Activated T-cell treated with anti-CD3 and anti-CD28 coated beads, Interleukin-2, amount 50 U/mL, for 24 hours (primary cell): Measurements from ENCODE around the gene PECR.
"Not testable (repeated sequence)": the region's sequence is repeated elsewhere in the genome, so short reads cannot be mapped to it uniquely, and the experiment has no call there.

Experiments used
- DNase-seq: peaks from one replicate; pipeline ENCODE4 v3.0.0-alpha.2; 2020
- H3K27ac Mint-ChIP-seq: 2 replicates; pipeline ENCODE4 v1.8.0; 2020; ENCODE audit warnings: mild to moderate bottlenecking, mixed read lengths
- H3K27me3 Mint-ChIP-seq: 2 replicates; pipeline ENCODE4 v1.8.0; 2020; ENCODE audit warnings: mixed read lengths
- H3K36me3 Mint-ChIP-seq: 2 replicates; pipeline ENCODE4 v1.8.0; 2020; ENCODE audit warnings: low read depth, mixed read lengths
- H3K4me1 Mint-ChIP-seq: 2 replicates; pipeline ENCODE4 v1.8.0; 2020; ENCODE audit warnings: low read depth, mixed read lengths
- H3K4me3 Mint-ChIP-seq: 2 replicates; pipeline ENCODE4 v1.8.0; 2020; ENCODE audit warnings: mild to moderate bottlenecking, moderate library complexity, mixed read lengths
- H3K9me3 Mint-ChIP-seq: 2 replicates; pipeline ENCODE4 v1.8.0; 2020; ENCODE audit warnings: mixed read lengths

The PECR gene

DNA sequence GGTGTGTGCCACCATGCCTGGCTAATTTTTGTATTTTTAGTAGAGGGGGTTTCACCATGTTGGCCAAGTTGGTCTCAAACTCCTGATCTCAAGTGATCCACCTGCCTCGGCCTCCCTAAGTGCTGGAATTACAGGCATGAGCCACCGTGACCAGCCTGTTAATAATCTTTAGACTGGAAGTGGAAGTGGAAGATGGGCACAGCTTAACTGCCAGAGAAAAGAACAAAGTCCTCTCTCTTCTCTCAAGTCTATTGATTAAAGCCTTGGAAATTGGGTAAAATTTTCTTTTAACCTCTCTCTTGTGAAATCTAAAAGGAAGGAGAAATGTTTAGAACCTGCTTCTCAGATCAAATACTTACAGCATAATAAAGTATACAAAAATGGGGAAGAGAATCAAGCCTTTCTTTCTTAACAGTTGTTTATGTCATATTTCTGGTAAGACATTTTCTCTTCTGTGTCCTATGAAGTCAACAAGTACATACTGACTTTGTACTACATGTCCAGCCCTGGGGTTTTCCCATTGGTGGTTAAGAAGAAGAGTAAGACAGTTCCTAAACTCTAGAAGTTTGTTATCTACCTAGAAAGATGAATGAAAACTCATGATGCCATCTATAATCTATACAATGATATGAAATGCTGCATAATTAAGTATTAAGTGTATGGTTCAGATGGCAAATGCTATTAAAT lies 4.7 kb upstream of the PECR start:
- Mint-ChIP-seq H3K27ac (peak overlapping the region; percentile 39), H3K27me3 (no peaks in the 10 kb centered on the region), H3K36me3 (peaks cover 6% of the 10 kb centered on the region), H3K9me3 (no peaks in the 10 kb centered on the region), H3K4me1 (peaks cover 66% of the 10 kb centered on the region), H3K4me3 (no peak overlapping the region)
- no peak for DNase-seq

DNA sequence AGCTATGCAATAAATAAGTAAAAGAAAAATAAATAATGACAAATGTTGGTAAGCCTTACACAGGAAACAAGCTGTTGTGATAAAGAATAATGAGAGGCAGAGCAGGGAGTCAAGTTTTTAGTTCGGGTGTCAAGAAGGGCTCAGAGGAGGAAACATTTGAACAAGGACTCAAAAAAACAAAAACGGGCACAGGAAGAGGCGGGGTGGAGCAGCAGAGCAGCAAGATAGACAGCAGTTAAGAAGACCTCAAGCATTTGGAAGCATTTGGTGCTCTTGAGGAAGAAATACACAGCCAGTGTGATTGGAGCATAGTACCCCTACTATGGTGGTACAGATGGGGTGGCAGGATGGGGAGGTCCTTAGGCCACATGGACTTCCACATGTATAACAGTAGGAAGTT lies 2.9 kb upstream of the PECR start:
- peak overlapping the region; percentile 88 for H3K27ac Mint-ChIP-seq
- no peaks in the 10 kb centered on the region for H3K27me3 Mint-ChIP-seq
- peak overlapping the region; percentile 26 for H3K4me3 Mint-ChIP-seq
- no peak for DNase-seq
- no peaks in the 10 kb centered on the region for H3K9me3 Mint-ChIP-seq
- peaks cover 9% of the 10 kb centered on the region for H3K36me3 Mint-ChIP-seq
- peaks cover 62% of the 10 kb centered on the region for H3K4me1 Mint-ChIP-seq

DNA sequence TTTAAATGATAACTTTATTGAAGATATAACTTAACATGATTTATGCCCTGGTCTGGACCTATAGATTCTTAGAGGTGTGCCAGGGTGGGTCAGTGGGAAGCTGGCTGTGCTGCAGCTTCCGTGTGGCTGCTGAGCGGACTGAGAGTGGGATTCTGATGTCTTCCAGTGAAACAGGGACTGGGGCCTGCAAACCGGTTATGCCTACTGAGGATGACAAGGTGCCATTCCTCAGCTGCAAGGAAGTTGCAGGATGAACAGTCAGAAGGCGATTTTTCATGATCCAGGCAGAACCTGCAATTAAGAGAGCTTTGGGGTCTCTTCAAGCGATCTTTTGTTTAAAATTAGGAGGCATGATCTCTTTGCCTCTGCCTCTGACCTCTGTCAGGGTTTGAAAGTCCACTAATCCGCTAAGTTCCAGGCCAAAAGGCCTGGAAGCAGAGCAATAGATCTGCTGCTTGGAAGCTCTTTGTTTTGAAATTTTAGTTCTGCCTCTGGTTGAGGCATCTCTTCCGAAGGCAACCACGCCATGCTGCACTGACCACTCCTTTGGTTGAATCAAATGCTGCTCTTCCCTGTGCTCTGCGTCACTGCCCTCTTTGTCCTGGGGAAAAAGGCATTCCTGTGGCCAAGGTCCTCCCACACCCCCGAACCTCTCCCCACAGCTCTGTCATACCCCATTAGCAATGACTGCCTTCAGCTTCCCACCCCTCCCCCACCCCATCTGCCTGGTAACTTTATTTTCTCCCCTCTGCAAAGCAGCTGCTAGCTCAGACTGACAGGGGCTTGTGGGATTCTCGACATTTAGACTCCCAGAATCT lies 2.1 kb upstream of the PECR start:
- Mint-ChIP-seq H3K9me3 (no peaks in the 10 kb centered on the region), H3K4me1 (peaks cover 62% of the 10 kb centered on the region), H3K4me3 (no peak overlapping the region), H3K36me3 (peaks cover 9% of the 10 kb centered on the region), H3K27me3 (no peaks in the 10 kb centered on the region), H3K27ac (peak overlapping the region; percentile 88)
- DNase-seq, result no peak

DNA sequence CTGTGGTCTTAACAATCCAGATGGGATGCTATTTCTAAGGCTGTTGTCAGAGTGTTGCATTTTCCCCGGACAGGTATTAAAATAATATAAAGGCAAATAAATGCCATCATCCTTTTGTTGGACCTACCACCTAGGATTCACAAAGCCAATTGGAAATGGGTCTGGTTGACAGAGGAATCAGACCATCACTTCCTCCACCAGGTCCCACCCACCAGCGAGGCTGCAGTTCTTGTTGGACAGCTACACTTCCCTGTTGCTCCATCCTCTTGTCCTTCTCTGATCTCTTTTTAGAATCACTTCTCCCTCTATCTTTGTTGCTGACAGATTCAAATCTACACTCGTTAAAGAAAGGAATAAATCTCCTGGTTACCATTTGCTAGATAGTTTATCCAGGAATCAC lies 1.2 kb upstream of the PECR start:
- Mint-ChIP-seq H3K4me3 (peak overlapping the region; percentile 94), H3K9me3 (no peaks in the 10 kb centered on the region), H3K4me1 (peaks cover 64% of the 10 kb centered on the region), H3K27me3 (no peaks in the 10 kb centered on the region), H3K27ac (peak overlapping the region; percentile 91), H3K36me3 (peaks cover 12% of the 10 kb centered on the region)
- no peak for DNase-seq

DNA sequence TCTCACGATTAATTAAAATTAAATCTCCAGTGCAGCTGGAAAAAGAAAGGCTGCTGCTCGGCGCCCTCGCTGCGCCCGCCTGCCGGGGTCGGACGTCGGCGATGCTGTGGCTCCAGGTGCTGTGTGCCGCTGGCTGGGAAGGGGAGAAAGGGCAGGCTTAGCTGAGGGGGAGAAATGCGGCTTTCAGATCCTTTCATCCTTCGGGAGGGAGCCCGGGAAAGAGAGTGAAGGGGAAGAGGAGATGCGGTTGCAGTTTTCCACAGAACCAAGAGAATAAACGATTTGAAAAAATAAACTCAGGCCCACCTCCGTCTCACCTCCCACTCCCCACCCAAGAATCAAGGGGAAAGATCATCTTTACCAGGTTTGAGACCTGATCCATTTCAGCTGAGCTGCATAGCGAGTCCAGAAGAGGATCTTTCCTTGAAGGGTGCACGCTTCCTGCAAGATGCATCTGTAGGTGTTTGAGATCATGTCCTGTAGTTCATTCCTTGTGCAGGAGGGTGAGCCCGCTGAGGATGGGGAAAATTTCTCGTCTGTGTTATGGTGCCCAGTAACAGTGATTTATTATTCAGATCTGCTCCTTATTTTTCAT lies 605 bp upstream of the PECR start:
- H3K4me3 Mint-ChIP-seq, result peak overlapping the region; percentile 94
- peaks cover 64% of the 10 kb centered on the region for H3K4me1 Mint-ChIP-seq
- no peaks in the 10 kb centered on the region for H3K9me3 Mint-ChIP-seq
- no peaks in the 10 kb centered on the region for H3K27me3 Mint-ChIP-seq
- H3K36me3 Mint-ChIP-seq, result peaks cover 12% of the 10 kb centered on the region
- no peak for DNase-seq
- H3K27ac Mint-ChIP-seq, result peak overlapping the region; percentile 91

DNA sequence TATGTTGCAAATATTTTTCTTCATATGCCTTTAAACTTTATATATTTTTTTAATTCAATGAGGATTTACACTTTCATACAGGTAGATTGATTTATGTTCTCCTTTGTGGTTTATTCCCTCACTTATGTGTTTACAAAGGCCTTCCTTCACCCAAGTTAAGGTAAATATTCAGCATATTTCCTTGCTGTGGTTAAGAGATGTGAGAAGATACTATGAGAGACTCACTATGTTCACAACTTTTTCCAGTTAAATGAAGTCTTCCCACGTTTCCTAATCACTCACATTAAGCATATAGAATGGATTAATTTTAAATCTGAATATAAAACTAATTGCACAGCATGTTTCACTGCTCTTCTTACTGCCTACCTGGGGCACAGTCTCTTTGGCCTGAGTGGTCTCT lies 597 bp downstream of the PECR start:
- DNase-seq, result no peak
- Mint-ChIP-seq H3K9me3 (no peaks in the 10 kb centered on the region), H3K4me3 (peak overlapping the region; percentile 94), H3K4me1 (peaks cover 58% of the 10 kb centered on the region), H3K36me3 (peaks cover 14% of the 10 kb centered on the region), H3K27me3 (no peaks in the 10 kb centered on the region), H3K27ac (peak overlapping the region; percentile 91)

DNA sequence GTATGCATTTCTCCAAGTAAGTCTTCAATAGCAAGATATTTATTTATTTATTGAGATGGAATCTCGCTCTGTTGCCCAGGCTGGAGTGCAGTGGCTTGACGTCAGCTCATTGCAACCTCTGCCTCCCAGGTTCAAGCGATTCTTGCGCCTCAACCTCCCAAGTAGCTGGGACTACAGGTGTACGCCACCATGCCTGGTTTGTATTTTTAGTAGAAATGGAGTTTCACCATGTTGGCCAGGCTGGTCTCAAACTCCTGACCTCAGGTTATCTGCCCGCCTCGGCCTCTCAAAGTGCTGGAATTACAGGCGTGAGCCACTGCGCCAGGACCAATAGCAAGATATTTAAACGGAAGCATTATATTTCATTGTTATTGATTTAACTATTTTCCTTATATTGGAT lies 1.6 kb downstream of the PECR start:
- H3K9me3 Mint-ChIP-seq, H3K4me3 Mint-ChIP-seq: not testable (repeated sequence)

DNA sequence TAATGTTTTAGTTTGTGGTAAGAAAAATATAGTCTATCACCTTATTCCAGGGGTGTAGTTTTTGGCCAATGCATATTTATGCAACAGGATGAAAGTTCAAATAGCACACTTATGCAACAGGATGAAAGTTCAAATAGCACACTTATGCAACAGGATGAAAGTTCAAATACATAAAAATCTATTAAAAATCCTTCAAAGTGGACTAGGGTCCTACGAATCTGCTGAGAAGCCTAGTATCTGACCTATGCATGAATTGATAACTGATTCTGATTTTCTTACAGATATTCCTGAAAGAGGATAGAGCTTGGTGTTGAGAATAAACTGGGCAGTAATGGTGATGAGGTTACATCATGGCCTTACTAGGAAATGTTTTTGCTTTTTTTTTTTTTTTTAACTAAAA lies 2.8 kb downstream of the PECR start:
- H3K36me3 Mint-ChIP-seq, result peaks cover 25% of the 10 kb centered on the region
- peaks cover 64% of the 10 kb centered on the region for H3K4me1 Mint-ChIP-seq
- DNase-seq, result no peak

More for the DNA sequence above, 1.6 kb downstream of the PECR start:
- peaks cover 62% of the 10 kb centered on the region for H3K4me1 Mint-ChIP-seq
- not testable (repeated sequence) for DNase-seq, H3K27ac Mint-ChIP-seq, H3K27me3 Mint-ChIP-seq
- H3K36me3 Mint-ChIP-seq, result peaks cover 19% of the 10 kb centered on the region

DNA sequence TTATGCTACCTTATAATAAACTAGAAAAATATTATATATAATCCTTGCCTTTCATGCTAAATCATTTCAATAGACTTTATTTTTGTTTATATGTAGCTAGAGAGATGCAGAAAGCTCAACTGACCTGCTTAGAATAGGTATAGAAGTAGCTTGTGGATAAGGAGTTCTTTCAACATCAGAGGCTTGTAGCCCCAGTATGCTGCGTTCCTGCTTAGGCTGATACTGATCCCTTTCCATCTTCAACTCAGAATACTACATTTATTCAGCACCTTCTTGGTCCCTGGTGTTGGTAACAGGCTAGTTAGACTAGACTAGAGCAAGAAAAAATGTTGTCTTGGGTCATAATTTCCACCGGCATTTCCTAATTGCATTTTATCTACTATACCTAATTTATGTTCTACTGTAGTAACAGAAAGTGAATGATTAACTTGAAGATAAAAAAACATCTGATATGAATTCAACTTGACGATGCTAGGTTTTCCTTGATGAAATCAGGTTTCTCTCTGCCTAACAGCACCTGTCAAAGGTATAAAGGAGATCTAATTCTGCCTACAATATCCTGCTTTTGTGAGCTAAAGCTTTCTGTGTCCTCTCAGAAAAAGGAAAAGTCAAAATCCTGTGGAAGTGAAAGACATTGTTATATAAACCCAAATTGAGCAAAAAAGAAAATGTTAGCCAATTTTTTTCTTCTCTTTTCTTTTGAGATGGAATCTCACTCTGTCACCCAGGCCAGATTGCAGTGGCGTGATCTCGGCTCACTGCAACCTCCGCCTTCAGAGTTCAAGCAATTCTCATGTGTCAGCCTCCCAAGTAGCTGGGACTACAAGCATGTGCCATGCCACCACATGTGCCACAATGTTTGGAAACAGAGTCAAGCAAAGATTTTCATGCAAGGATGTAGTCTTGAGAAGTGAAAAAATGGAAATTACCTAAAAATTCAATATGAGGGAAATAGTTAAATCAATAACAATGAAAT lies 5.8 kb downstream of the PECR start:
- Mint-ChIP-seq H3K4me1 (peaks cover 39% of the 10 kb centered on the region), H3K36me3 (peaks cover 21% of the 10 kb centered on the region), H3K27me3 (no peaks in the 10 kb centered on the region), H3K27ac (peak overlapping the region; percentile 24), H3K9me3 (no peaks in the 10 kb centered on the region), H3K4me3 (no peak overlapping the region)
- DNase-seq, result no peak

More for the DNA sequence above, 2.8 kb downstream of the PECR start:
- Mint-ChIP-seq H3K27ac (no peak overlapping the region), H3K4me3 (no peak overlapping the region), H3K9me3 (no peaks in the 10 kb centered on the region), H3K27me3 (no peaks in the 10 kb centered on the region)

DNA sequence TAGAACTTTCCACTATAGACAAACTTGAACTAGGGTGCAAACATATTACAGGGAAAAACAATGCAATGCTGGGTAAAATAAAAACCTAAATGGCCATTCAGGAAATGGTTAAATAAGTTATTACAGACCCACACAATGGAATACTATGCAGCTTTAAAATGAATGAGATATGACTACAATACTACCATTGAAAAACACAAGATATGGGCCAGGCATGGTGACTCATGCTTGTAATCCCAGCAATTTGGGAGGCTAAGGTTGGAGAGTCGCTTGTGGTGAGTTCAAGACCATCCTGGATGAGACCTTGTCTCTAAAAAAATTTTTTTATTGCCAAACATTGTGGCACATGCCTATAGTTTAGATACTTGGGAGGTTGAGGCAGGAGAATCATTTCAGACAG lies 6.8 kb downstream of the PECR start:
- H3K4me3 Mint-ChIP-seq, result no peak overlapping the region

DNA sequence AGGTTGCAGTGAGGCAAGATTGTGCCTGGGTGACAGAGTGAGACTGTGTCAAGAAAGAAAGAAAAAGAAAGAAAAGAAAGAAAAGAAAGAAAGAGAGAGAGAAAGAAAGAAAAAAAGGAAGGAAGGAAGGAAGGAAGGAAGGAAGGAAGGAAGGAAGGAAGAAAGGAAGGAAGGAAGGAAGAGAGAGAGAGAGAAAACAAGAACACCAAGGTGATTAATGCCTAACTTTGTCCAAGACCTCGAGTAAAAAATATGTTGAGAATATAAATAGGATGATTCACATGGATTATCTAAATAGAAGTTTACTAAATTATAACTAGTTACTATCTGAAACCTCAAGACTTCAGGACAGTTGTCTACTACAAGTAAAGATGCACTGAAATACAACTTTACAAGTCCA lies 7.2 kb downstream of the PECR start:
- H3K27ac Mint-ChIP-seq, result peak overlapping the region; percentile 31
- H3K9me3 Mint-ChIP-seq, result no peaks in the 10 kb centered on the region
- H3K4me3 Mint-ChIP-seq, result no peak overlapping the region
- H3K36me3 Mint-ChIP-seq, result peaks cover 21% of the 10 kb centered on the region
- DNase-seq, result no peak
- no peaks in the 10 kb centered on the region for H3K27me3 Mint-ChIP-seq
- peaks cover 34% of the 10 kb centered on the region for H3K4me1 Mint-ChIP-seq

More for the DNA sequence above, 6.8 kb downstream of the PECR start:
- no peaks in the 10 kb centered on the region for H3K9me3 Mint-ChIP-seq
- peaks cover 33% of the 10 kb centered on the region for H3K4me1 Mint-ChIP-seq
- peaks cover 21% of the 10 kb centered on the region for H3K36me3 Mint-ChIP-seq
- H3K27ac Mint-ChIP-seq, result no peak overlapping the region
- DNase-seq, result no peak
- H3K27me3 Mint-ChIP-seq, result no peaks in the 10 kb centered on the region

DNA sequence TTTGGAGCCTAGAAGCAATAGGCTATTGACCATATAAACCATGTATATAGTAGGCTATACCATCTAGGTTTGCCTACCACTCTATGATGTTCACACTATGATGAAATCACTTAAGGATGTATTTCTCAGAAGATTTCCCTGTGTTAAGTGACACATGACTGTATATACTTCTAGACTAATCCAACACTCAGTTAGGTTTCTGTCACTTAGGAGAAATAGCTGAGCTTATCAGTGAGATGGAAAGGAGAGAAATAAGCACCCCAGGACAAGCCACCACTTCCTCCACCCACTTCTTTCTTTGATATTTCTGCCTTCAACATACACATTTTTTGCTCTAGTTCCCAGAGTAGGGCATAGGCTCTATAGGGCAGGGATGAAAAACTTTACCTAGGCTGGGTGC lies 7.8 kb downstream of the PECR start:
- Mint-ChIP-seq H3K4me3 (no peak overlapping the region), H3K9me3 (no peaks in the 10 kb centered on the region), H3K36me3 (peaks cover 24% of the 10 kb centered on the region), H3K4me1 (peaks cover 38% of the 10 kb centered on the region), H3K27ac (peak overlapping the region; percentile 31), H3K27me3 (no peaks in the 10 kb centered on the region)
- no peak for DNase-seq

DNA sequence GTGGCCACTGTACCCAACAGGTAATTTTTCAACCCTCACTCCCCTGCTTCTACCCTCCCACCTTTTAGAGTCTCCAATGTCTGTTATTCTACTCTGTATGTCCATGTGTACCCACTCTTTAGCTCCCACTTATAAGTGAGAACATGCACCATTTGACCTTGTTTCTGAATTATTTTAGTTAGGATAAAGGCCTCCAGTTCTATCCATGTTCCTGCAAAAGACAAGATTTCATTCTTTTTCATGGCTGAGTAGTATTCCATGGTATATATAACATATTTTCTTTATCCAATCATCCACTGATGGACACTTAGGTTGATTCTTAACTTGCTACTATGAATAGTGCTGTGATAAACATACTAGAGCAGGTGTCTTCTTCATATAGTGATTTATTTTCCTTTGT lies 9.1 kb downstream of the PECR start:
- Mint-ChIP-seq H3K9me3 (no peaks in the 10 kb centered on the region), H3K27me3 (no peaks in the 10 kb centered on the region), H3K27ac (no peak overlapping the region), H3K4me1 (peaks cover 40% of the 10 kb centered on the region), H3K36me3 (peaks cover 21% of the 10 kb centered on the region), H3K4me3 (no peak overlapping the region)
- no peak for DNase-seq
